Measurements from ENCODE around the gene UNC5B.
"Not testable (repeated sequence)": the region's sequence is repeated elsewhere in the genome, so short reads cannot be mapped to it uniquely, and the experiment has no call there.

Gene UNC5B

GRCh38 chr10:71209731-71210541 is 2.4 kb upstream of the UNC5B start:
- no peak for DNase-seq (ENCODE audit: low spot score)

- DNase-seq (ENCODE audit: low spot score), result no peak
These were observed 1.9 kb upstream of the UNC5B start for GRCh38 chr10:71210542-71210871.

GRCh38 chr10:71211053-71211452 is 1.3 kb upstream of the UNC5B start:
- no peak for DNase-seq (ENCODE audit: low spot score)

GRCh38 chr10:71211775-71212317 is 524 bp upstream of the UNC5B start:
- no peak for DNase-seq (ENCODE audit: low spot score)

GRCh38 chr10:71213127-71213621 is 804 bp downstream of the UNC5B start:
- DNase-seq (ENCODE audit: low spot score), result peak; percentile 92

GRCh38 chr10:71213761-71214440 is 1.5 kb downstream of the UNC5B start:
- peak; percentile 42 for DNase-seq (ENCODE audit: low spot score)

- DNase-seq (ENCODE audit: low spot score), result no peak
These were observed 2.5 kb downstream of the UNC5B start for GRCh38 chr10:71214641-71215559.

- no peak for DNase-seq (ENCODE audit: low spot score)
These were observed 4.0 kb downstream of the UNC5B start for GRCh38 chr10:71216363-71216695.

GRCh38 chr10:71216751-71217265 is 4.4 kb downstream of the UNC5B start:
- DNase-seq (ENCODE audit: low spot score), result no peak

- DNase-seq (ENCODE audit: low spot score), result peak; percentile 27
These were observed 5.1 kb downstream of the UNC5B start for GRCh38 chr10:71217266-71218045.

- peak; percentile 92 for DNase-seq (ENCODE audit: low spot score)
These were observed 5.8 kb downstream of the UNC5B start for GRCh38 chr10:71218046-71218650.

- no peak for DNase-seq (ENCODE audit: low spot score)
These were observed 6.3 kb downstream of the UNC5B start for GRCh38 chr10:71218651-71219050.

GRCh38 chr10:71219236-71219917 is 7.0 kb downstream of the UNC5B start:
- not testable (repeated sequence) for DNase-seq (ENCODE audit: low spot score)

GRCh38 chr10:71219918-71220688 is 7.7 kb downstream of the UNC5B start:
- DNase-seq (ENCODE audit: low spot score), result no peak

- no peak for DNase-seq (ENCODE audit: low spot score)
These were observed 8.5 kb downstream of the UNC5B start for GRCh38 chr10:71220689-71221540.

- no peak for DNase-seq (ENCODE audit: low spot score)
These were observed 9.3 kb downstream of the UNC5B start for GRCh38 chr10:71221586-71222202.

- no peak for DNase-seq (ENCODE audit: low spot score)
These were observed 10.4 kb downstream of the UNC5B start for GRCh38 chr10:71222601-71223346.
